ENCODE measurements around the gene STK39.
A peak's percentile ranks its signal among the peaks of the same experiment; 100 is the strongest.
"Not testable (repeated sequence)": the region's sequence is repeated elsewhere in the genome, so short reads cannot be mapped to it uniquely, and the experiment has no call there.

Gene STK39

DNA sequence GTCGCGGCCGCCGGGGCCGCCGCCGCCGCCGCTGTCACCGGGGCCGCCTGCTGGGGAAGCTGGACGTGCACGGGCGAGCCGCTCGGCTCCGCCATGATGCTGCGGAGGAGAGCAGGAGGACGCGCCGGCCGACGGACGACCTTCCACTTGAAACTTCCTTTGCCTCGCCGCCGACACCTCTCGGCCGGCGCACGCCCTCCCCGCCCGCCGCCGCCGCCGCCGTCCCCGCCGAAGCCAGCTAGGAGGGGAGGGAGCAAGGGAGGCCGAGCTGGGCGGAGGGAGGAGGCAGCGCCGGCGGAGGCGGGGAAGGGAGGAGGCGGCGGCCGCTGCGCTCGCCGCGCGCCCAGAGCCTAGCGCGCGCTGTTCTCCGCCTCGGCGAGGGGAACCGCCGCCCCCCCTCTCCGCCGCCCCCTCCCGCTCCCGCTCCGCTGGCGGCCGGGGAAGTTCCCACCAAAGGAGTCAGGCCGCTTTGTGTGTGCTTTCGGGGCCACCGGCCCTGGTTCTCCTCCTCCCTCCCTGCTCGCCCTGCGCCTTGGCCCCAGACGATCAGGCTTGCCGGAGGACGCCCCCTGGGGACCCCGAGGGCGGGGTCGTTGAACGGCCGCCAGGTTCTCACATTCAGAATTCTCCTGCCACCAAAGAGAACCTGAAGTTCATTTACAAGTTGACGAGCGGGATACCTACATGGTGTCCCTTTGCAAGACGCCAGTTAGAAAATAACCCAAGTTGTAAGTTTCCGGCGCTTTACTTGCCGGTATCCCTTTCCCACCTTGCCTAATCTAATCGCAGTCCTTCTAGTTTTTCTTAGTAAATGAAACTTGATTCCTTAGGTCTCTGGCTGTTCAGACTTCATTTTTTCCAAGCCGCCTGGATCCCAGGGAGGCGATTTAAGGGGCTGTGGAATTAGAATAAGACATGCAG, at the start of gene STK39:
Gene STK39 (minus strand): TSS at position 255 of the 921 bp plus-strand sequence. CDS start 160 bp downstream, at position 95.
- DNase-seq (ENCODE audit: low spot score): no peak

DNA sequence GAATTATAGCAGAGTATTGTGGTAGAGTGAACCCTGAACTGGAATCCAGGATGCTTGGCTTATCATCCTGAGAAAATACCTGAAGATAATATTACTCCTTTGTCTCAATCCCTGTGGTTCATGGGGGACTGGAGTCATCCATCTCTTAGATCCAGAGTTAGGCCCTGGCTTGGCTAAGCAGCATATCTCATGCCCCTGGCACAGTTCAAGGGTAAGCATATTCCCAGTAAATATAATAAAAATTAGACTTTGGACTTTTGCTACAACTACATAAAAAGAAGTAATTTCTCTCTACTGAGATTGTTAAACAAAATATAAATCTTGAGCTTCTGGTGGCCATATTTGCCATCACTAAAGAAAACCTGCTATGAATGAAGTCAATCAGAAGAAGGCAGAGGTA, 47.7 kb upstream of the STK39 start:
- no peak for DNase-seq (ENCODE audit: low spot score)

DNA sequence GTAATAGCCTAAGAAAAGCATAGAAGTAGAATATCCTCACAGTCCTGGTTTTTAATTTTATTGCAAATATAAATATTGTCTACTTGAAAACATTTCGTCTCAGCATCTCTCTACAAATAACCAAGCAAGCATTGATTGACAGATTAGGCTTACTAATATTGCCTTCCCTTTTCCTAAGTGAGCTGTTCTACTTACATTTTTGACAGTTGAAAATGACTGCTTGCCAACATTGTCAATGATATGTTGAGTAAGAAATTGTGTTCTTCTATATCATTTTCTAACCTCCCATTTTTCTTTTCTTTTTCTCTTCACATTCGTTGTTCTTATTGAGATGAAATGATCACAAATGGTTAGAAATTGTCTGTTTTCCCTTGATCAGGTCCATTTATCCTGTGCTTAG, 47.0 kb upstream of the STK39 start:
- DNase-seq (ENCODE audit: low spot score): no peak

- DNase-seq (ENCODE audit: low spot score): no peak
Observed at GRCh38 chr2:168293766-168294165, 46.4 kb upstream of the STK39 start.

DNA sequence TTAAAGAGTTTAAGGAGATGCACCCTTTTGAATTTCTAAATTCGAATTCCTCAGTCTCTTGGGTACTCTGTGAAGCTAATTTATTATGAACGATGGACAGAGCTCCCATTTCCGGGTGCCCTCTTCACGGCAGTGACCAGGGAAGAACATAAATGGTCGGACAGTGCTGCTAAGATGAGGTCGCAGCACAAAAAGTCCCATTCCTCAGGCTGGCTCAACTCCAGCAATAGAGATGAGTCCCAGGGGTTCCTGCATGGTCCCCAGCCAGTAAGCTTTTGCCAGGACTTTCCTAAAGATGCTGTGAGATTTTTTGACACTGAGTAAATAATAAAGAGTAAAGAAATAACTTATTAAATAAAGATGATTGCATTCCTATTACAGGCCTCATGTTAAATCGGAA, 43.0 kb upstream of the STK39 start:
- DNase-seq (ENCODE audit: low spot score): no peak

- no peak for DNase-seq (ENCODE audit: low spot score)
Observed at GRCh38 chr2:168289880-168290279, 42.5 kb upstream of the STK39 start.

- no peak for DNase-seq (ENCODE audit: low spot score)
Observed at GRCh38 chr2:168286535-168286934, 39.1 kb upstream of the STK39 start.

GRCh38 chr2:168278424-168278888, 31.1 kb upstream of the STK39 start:
- peak; percentile 81 for DNase-seq (ENCODE audit: low spot score)

DNA sequence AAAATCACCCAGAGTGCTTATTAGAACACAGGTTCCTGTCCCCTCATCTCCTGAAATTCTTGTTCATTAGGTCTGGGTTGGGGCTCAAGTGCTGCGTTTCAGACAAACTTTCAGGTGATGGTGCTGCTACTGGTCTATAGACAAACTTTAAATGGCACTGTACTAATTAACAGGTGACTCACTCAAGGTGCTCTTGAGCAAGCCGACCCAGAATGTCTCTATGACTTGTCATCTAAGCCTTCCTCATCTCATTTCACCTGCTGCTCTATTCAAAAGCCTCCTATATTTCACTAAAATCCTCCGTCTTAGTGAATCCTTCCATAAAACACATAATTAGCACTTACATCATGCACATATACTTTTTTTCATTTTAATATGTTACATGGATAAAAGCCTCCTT, 29.9 kb upstream of the STK39 start:
- DNase-seq (ENCODE audit: low spot score): no peak

DNA sequence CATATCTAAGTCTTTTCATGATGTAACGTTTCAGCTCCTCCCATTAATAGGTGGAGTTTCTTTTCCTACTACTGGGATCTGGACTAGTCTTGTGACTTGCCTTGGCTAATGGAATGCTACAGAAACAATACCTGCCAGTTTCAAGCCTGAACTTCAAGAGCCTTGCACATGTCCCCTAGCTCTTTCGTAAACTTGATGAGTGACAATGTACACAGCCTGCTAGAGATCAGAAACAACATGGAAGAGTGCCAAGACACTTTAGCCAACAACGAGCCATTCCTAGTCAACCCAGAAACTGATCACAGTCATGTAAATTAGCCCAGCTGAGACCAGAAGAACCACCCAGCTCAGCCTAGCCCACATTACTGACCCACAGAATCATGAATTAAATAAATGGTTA, 24.8 kb upstream of the STK39 start:
- no peak for DNase-seq (ENCODE audit: low spot score)

- DNase-seq (ENCODE audit: low spot score): not testable (repeated sequence)
Observed at GRCh38 chr2:168262926-168263325, 15.5 kb upstream of the STK39 start.

GRCh38 chr2:168256448-168256847, 9.1 kb upstream of the STK39 start:
- no peak for DNase-seq (ENCODE audit: low spot score)

DNA sequence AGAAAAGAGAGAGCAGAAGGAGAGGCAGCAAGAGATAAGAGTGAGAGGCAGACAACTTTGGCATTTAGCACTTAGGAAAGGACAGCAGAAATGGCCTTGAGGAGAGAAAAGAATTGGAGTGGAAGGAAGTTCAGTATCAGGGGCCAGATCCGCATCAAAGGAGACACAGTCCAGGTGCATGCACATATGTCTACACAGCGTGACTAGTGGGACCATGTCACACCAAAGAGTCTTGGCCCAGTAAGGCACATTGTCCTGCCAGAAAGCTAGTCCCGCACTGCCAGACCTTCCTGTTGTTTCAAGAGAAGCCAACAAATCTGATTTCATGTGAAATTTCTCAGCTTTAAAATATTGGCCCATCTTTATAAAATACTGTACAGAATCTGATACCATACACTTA, 8.5 kb upstream of the STK39 start:
- no peak for DNase-seq (ENCODE audit: low spot score)

GRCh38 chr2:168255103-168255502, 7.7 kb upstream of the STK39 start:
- no peak for DNase-seq (ENCODE audit: low spot score)

- no peak for DNase-seq (ENCODE audit: low spot score)
Observed at GRCh38 chr2:168254158-168254935, 7.0 kb upstream of the STK39 start.

DNA sequence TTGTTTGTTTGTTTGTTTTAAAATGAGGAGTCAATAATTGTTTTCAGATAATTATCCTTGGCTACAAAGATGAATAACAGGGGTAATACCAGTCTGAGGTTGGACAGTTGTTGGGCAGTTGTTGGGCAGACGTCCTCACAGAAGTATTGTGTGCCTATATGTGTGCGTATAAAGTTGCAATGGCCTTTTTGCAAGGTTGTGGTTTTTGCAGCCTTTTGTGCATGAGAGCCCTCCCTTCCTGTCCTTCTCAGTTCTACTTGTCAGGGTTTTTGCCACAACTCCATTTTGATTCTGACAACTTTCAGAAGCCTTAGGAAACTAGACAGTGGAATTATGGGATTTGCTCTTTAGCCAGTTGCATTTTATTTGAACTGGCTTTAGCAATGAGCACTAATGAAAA, 6.0 kb upstream of the STK39 start:
- no peak for DNase-seq (ENCODE audit: low spot score)

DNA sequence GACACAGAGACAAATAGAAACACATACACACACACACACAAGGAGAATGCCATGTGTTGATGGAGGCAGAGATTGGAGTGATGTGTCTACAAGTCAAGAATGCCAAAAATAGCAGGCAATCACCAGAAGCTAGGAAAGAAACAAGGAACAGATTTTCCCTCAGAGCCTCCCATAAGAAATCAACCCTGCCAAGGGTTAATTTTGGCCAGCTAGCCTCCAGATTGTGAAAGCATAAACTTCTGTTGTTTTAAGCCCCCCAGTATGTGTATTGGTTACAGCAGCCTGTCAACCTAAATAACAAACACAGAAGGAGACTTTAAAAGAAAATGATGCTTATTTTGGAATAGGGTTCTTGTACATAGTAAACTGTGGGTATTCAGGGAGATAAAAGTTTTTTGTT, 5.6 kb upstream of the STK39 start:
- DNase-seq (ENCODE audit: low spot score): no peak

DNA sequence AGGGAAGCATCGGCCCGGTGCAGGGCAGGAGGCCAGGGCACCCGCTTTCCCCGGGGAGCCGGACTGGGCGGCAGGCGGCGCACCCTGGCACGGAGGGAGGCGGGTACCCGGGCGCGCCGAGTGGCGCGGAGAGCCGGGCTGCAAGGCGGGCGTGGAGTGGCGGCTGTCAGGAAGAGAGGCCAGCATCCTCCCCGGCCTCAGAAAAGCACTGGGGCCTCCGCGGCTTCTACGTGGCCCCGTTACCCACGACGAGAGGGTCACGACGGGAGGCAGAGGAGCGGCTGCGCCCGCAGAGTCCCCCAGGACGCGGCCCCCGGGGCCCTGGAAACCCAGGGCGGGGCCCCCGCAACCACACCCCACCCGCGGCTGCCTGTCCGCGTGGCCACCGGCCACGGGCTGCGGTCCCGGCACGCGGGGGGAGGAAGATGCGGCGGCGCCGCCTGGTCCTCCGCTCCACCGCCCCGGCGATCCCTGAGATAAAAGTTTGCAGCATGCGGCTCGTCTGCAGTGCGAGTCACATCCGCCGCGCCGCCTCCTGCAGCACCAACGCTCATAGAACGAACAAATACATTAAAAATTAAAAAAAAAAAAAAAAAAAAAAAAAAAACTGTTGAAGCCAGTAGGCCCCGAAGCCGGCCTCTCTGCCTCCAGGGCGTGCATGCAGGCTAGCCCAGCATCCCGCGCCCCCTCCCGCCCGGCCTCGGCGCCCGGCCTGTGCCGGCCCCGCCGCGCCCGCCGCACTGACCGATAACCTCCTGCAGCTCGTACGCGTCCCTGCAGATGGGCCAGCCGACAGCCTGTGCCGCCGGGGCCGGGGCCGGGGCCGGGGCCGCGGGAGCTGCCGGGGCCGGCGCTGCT, 683 bp downstream of the STK39 start:
- no peak for DNase-seq (ENCODE audit: low spot score)

DNA sequence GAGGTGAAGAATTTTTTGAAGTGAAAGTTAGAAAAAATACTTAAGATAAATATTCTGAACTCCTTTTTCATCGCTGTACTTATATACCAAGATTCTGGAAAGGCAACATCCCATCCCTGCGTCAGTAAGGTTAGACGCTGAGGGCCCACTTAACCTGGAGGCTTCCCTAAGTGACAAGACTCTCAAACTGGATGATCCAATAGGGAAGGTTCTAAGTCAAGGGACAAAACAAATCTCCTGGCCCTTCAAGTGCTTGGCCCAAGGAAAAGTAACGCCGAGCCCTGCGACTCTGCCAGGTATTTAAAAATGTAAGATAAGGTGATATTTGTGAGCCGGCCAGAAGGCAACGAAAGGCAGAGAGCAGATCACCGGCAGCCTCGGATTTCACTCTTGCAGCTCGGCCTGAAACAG, 1.3 kb downstream of the STK39 start:
- no peak for DNase-seq (ENCODE audit: low spot score)

GRCh38 chr2:168245074-168245825, 2.1 kb downstream of the STK39 start:
- no peak for DNase-seq (ENCODE audit: low spot score)

DNA sequence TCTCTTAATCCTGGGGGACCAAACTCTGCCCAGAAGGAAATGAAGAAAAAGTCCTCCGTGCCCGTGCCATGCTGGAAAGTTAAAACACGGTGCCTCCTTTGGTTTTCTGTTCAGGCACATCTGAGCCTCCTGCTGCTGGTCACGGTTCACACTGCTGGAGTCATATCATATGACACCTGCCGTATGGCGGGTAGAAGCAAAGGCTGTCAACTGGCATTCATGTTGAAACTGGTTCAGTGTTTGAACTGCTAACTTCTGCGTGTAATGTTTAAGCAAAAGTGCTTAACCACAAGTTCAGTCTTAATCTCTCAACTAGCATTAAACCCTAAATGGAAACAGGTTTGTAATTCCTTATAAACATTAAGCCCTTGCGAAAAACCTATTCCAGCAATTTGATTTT, 3.1 kb downstream of the STK39 start:
- DNase-seq (ENCODE audit: low spot score): no peak

Measured in COLO829 (cell line).